Activated T-helper 17 cell treated with anti-CD3 and anti-CD28 coated beads, Interleukin-2, amount 50 U/mL, for 72 hours (primary cell): ENCODE results near the gene VAC14. TPM values are rescaled to one million over a fixed set of nuclear protein-coding genes. Genes with fewer than 3 reads are reported as not detected.

ENCODE experiments used
- ATAC-seq: fragments of 150-1000 bp; cut with Tn5 transposase; replicated peaks from 2 replicates; pipeline ENCODE4 v1.10.0; 2021; ENCODE audit warnings: mild to moderate bottlenecking, moderate library complexity
- H3K27ac Mint-ChIP-seq: one replicate; pipeline ENCODE4 v1.8.0; 2022; ENCODE audit warnings: mixed read lengths
- H3K27me3 Mint-ChIP-seq: one replicate; pipeline ENCODE4 v1.8.0; 2022; ENCODE audit warnings: mixed read lengths
- H3K36me3 Mint-ChIP-seq: one replicate; pipeline ENCODE4 v1.8.0; 2022; ENCODE audit warnings: low read depth, mild to moderate bottlenecking, mixed read lengths
- H3K4me1 Mint-ChIP-seq: one replicate; pipeline ENCODE4 v1.8.0; 2022; ENCODE audit warnings: mixed read lengths
- H3K4me3 Mint-ChIP-seq: one replicate; pipeline ENCODE4 v1.8.0; 2022; ENCODE audit warnings: mild to moderate bottlenecking, mixed read lengths
- H3K9me3 Mint-ChIP-seq: one replicate; pipeline ENCODE4 v1.8.0; 2022; ENCODE audit warnings: mixed read lengths
- total RNA-seq, 2 donors: library from RNA; stranded (reverse); gene quantifications; one replicate each; pipeline ENCODE4 v1.2.3, GENCODE V29; 2022

VAC14 gene
- total RNA-seq, 2 donors from 2014 or later = 22.4 to 34.9 TPM

DNA sequence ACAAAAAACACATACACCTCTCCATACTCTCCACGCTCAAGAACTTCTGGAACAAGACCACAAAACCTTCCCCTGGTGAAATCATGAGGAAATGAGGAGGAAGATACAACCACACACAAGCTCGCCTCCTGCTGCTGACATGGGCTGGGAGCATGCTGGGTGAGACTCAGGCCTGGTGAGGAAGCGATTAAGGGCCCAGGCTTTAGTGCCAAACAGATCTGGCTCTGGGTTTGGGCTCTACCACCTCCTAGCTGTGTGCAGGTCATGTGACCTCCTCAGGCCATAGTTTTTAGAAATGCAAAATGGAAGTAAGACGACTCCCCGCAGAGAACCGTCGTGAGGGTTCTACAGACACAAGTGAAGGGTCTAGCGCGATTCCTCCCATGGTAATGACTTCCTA, 41.3 kb downstream of the VAC14 start:
- Mint-ChIP-seq H3K36me3 (peaks cover 44% of the 10 kb centered on the region), H3K27ac (peak overlapping the region; percentile 36), H3K27me3 (no peaks in the 10 kb centered on the region), H3K4me1 (no peaks in the 10 kb centered on the region), H3K9me3 (no peaks in the 10 kb centered on the region), H3K4me3 (no peak overlapping the region)
- no peak for ATAC-seq

- Mint-ChIP-seq H3K4me3 (no peak overlapping the region), H3K9me3 (no peaks in the 10 kb centered on the region), H3K4me1 (no peaks in the 10 kb centered on the region), H3K27me3 (no peaks in the 10 kb centered on the region), H3K36me3 (peaks cover 44% of the 10 kb centered on the region), H3K27ac (no peak overlapping the region)
- ATAC-seq = no peak
Measured at GRCh38 chr16:70758786-70759185, 42.2 kb downstream of the VAC14 start.

GRCh38 chr16:70757183-70757582, 43.8 kb downstream of the VAC14 start:
- Mint-ChIP-seq H3K9me3 (no peaks in the 10 kb centered on the region), H3K4me1 (no peaks in the 10 kb centered on the region), H3K27ac (no peak overlapping the region), H3K4me3 (no peak overlapping the region), H3K36me3 (peaks cover 36% of the 10 kb centered on the region), H3K27me3 (no peaks in the 10 kb centered on the region)
- no peak for ATAC-seq

GRCh38 chr16:70756071-70756470, 44.9 kb downstream of the VAC14 start:
- Mint-ChIP-seq H3K4me3 (no peak overlapping the region), H3K27ac (peak overlapping the region; percentile 74), H3K27me3 (no peaks in the 10 kb centered on the region), H3K36me3 (peaks cover 32% of the 10 kb centered on the region), H3K9me3 (no peaks in the 10 kb centered on the region), H3K4me1 (no peaks in the 10 kb centered on the region)
- ATAC-seq = no peak

- Mint-ChIP-seq H3K9me3 (no peaks in the 10 kb centered on the region), H3K27me3 (no peaks in the 10 kb centered on the region), H3K4me3 (no peak overlapping the region), H3K4me1 (no peaks in the 10 kb centered on the region), H3K27ac (peak overlapping the region; percentile 43), H3K36me3 (peaks cover 24% of the 10 kb centered on the region)
- ATAC-seq = no peak
Measured at GRCh38 chr16:70754851-70755600, 45.9 kb downstream of the VAC14 start.

- Mint-ChIP-seq H3K9me3 (no peaks in the 10 kb centered on the region), H3K27me3 (no peaks in the 10 kb centered on the region)
- no peak for ATAC-seq
Measured at GRCh38 chr16:70754371-70754770, 46.6 kb downstream of the VAC14 start.

GRCh38 chr16:70753694-70754325, 47.1 kb downstream of the VAC14 start:
- Mint-ChIP-seq H3K4me1 (no peaks in the 10 kb centered on the region), H3K4me3 (no peak overlapping the region), H3K9me3 (no peaks in the 10 kb centered on the region), H3K27me3 (no peaks in the 10 kb centered on the region), H3K27ac (no peak overlapping the region), H3K36me3 (peaks cover 13% of the 10 kb centered on the region)
- no peak for ATAC-seq

More at GRCh38 chr16:70754371-70754770, 46.6 kb downstream of the VAC14 start:
- H3K27ac Mint-ChIP-seq = peak overlapping the region; percentile 43
- peaks cover 19% of the 10 kb centered on the region for H3K36me3 Mint-ChIP-seq
- H3K4me3 Mint-ChIP-seq = no peak overlapping the region
- H3K4me1 Mint-ChIP-seq = no peaks in the 10 kb centered on the region

DNA sequence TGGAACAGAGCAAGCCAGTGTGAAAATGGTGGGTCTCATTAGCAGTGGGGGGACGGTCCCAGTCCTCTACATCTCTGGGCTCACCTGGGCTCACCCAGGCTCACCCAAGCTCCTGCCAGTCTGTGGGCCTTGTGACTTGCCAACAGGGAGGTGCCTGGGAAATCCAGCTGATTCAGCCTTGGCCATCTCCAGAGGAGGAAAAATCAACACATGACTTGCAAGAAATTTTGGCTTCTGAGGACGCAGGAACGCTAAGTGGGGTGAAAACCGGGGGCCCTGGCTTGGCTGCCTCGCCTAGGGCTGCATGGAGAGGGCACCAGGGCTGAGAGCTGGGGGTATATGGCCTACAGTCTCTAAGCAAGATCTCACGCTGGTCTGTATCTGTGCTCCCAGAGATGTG, 47.7 kb downstream of the VAC14 start:
- H3K27me3 Mint-ChIP-seq = no peaks in the 10 kb centered on the region
- no peak overlapping the region for H3K4me3 Mint-ChIP-seq
- H3K9me3 Mint-ChIP-seq = no peaks in the 10 kb centered on the region
- no peak overlapping the region for H3K27ac Mint-ChIP-seq
- no peaks in the 10 kb centered on the region for H3K4me1 Mint-ChIP-seq
- no peak for ATAC-seq
- peaks cover 7% of the 10 kb centered on the region for H3K36me3 Mint-ChIP-seq

DNA sequence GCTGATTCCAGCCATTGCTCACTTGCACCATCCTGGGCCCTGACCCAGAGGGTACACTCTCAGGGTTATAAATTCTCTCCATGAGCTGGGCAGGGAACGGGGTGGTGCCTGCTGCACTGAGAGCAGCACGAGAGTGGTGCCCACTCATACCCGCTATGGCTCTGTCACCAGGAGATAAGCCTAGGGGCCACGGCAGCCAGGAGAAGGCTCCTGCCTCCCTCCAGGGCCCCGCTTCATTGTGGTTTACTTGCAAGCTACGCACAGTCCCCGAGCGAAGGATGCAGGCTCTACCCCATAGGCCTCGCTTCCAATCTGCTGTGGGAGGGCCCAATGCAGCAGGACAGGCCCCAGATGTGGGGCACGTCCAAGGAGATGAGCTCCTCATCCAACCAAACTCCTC, 48.5 kb downstream of the VAC14 start:
- no peak for ATAC-seq
- Mint-ChIP-seq H3K27me3 (no peaks in the 10 kb centered on the region), H3K4me1 (no peaks in the 10 kb centered on the region), H3K9me3 (no peaks in the 10 kb centered on the region), H3K36me3 (peaks cover 7% of the 10 kb centered on the region), H3K4me3 (no peak overlapping the region), H3K27ac (peak overlapping the region; percentile 36)

DNA sequence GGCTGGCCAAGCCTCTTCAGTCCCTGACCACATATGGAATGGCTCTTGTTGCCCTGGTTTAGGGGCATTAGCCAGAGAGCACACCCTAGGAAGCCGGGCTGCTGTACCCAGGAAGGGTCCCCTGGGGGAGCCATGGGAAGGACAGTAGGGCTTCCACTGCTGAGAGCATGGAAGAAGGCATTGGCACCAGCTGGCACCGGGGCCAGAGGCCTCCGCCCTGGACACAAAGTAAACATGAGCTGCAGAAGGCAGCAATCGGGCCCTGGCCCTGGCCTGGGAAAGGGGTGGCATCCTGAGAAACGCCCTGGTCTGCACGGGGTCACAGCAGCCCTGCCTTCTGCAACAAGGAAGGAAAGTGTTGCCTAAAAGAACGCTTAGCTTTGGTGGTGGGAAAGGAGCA, 49.4 kb downstream of the VAC14 start:
- Mint-ChIP-seq H3K4me1 (peaks cover 5% of the 10 kb centered on the region), H3K36me3 (peaks cover 7% of the 10 kb centered on the region), H3K27ac (no peak overlapping the region), H3K9me3 (no peaks in the 10 kb centered on the region), H3K4me3 (no peak overlapping the region), H3K27me3 (no peaks in the 10 kb centered on the region)
- ATAC-seq = no peak

DNA sequence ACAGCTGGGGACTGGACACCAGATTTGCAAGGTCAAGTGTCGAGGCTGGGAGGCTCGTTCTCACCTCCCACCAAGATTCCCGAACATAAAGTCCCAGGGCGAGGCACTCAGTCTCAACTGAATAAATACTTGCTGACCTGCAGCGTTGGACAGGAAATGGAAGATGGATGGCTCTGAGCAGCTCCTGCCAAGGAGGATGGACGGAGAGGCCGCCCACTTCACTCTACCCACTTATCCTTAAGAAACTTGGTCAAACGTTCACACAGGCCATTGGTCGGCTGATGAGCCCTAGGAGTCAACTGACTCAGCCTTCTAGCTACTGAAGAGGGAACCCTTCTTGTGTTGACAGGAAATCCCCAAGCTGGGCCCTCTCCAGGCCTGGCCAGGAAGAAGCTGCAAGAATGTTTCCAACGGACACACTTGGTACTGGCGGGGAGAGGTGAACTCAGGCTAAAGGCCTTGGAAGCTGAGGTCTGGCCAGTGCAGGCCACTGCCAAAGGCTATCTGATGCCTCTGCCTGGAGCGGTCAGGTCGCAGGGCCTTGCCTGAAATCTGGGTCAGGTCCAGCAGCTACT, 50.0 kb downstream of the VAC14 start:
- ATAC-seq = no peak
- H3K27me3 Mint-ChIP-seq = no peaks in the 10 kb centered on the region
- peaks cover 9% of the 10 kb centered on the region for H3K4me1 Mint-ChIP-seq
- peaks cover 1% of the 10 kb centered on the region for H3K36me3 Mint-ChIP-seq
- H3K9me3 Mint-ChIP-seq = no peaks in the 10 kb centered on the region
- no peak overlapping the region for H3K27ac Mint-ChIP-seq
- no peak overlapping the region for H3K4me3 Mint-ChIP-seq

GRCh38 chr16:70749681-70750601, 51.0 kb downstream of the VAC14 start:
- no peak overlapping the region for H3K4me3 Mint-ChIP-seq
- no peaks in the 10 kb centered on the region for H3K27me3 Mint-ChIP-seq
- H3K9me3 Mint-ChIP-seq = no peaks in the 10 kb centered on the region
- peaks cover 9% of the 10 kb centered on the region for H3K4me1 Mint-ChIP-seq
- no peaks in the 10 kb centered on the region for H3K36me3 Mint-ChIP-seq
- ATAC-seq = no peak
- H3K27ac Mint-ChIP-seq = no peak overlapping the region

DNA sequence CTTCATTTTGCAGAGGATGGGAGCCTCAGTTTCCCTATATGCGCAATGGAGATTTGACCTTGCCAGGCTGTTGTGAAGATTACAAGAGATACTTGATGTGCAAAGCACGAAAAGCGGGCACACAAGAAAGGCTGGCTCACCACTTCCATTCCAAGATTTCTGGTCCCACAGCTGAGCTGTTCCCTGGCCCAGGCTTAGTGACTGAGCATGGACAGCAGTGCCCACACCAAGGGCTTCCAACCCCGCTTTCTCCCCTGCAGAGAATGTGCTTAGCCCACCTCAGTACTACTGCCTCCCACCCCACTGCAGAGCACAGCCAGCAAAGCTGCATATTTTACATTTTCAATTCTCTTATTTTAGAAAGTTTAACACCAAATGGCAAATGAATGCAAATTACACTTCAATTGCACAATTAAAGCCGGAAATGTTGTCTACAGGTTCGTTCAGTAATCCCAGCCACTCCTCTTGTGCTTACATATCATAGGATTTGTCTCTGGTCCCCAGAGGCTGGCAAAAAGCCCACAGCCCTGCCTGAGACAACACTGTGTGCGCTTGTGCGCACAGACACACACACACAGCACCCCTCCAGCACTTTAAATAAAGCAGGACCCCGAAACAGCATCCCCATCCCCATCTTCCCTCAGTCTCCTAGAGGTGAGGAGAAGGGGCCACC, 51.8 kb downstream of the VAC14 start:
- Mint-ChIP-seq H3K36me3 (no peaks in the 10 kb centered on the region), H3K4me1 (peaks cover 9% of the 10 kb centered on the region), H3K27ac (peak overlapping the region; percentile 23), H3K27me3 (no peaks in the 10 kb centered on the region), H3K9me3 (no peaks in the 10 kb centered on the region), H3K4me3 (no peak overlapping the region)
- no peak for ATAC-seq
